HCT116 (cell line): Measurements from ENCODE around the gene PCCA. TPM values are rescaled to one million over a fixed set of nuclear protein-coding genes. Genes with fewer than 3 reads are reported as not detected.

Source experiments
- ATAC-seq: fragments of 200-7000 bp; cut with Tn5 transposase; 2 replicates; pipeline ENCODE4 v1.9.1; 2020; ENCODE audit warnings: mild to moderate bottlenecking, moderate library complexity
- BruUV-seq: library from RNA; stranded (reverse); fragments of 400-500 nt; replicated peaks from 2 replicates; lab custom pipeline; 2021; lab: Mats Ljungman, UMichigan
- CTCF ChIA-PET: fragments of 300-600 bp; sonication (Branson Sonifier 250); formaldehyde crosslinking; loops from one replicate; lab custom pipeline; 2021; ENCODE audit warnings: antibody characterized with exemption; lab: Charles Lee
- POLR2A ChIA-PET: fragments of 300-600, 350-600 bp; sonication (Branson Sonifier 250); formaldehyde crosslinking; loops from one replicate; lab custom pipeline; 2021; ENCODE audit warnings: antibody characterized with exemption; lab: Charles Lee
- RAD21 ChIA-PET, 2 experiments: fragments of 300-600 bp; sonication (Branson Sonifier 250); formaldehyde crosslinking; loops; one replicate each; lab custom pipeline; 2023; ENCODE audit warnings: low total read pairs in 2 of 2; ENCODE audit not compliant: uncharacterized antibody in 2 of 2, unreplicated experiment in 2 of 2, low non-redundant PET in 1 of 2; lab: Charles Lee
- DNase-seq: peaks from one replicate; pipeline ENCODE4 v3.0.0-alpha.2; 2010; ENCODE audit warnings: low read depth, low spot score
- H2AFZ ChIP-seq: fragments of 200-600 bp; shearing (Covaris generic), sonication (generic); 2 replicates; pipeline ENCODE4 v1.6.1; 2017; ENCODE audit warnings: low read depth, mixed run types, mixed read lengths, antibody characterized with exemption, low read length; ENCODE audit not compliant: poor library complexity, severe bottlenecking
- H3K27ac ChIP-seq: 2 replicates; pipeline ENCODE4 v1.5.1; 2012; ENCODE audit warnings: low read depth, low read length
- H3K27me3 ChIP-seq: fragments of 200-600 bp; sonication (generic); 2 replicates; pipeline ENCODE4 v1.6.1; 2016; ENCODE audit warnings: mixed run types, low read length, mixed read lengths; ENCODE audit not compliant: insufficient read depth
- H3K36me3 ChIP-seq, 2 experiments: fragments of 200-500 bp in 1 of 2; fragments of 200-600 bp in 1 of 2; sonication (Bioruptor generic) in 1 of 2; sonication (generic) in 1 of 2; 2 replicates each; pipeline versions ENCODE4 v1.5.1 to v1.6.1; 2014 to 2016; ENCODE audit warnings: low read length in 2 of 2, inconsistent platforms in 1 of 2, mixed read lengths in 1 of 2, mixed run types in 1 of 2; ENCODE audit not compliant: insufficient read depth in 2 of 2, control insufficient read depth in 1 of 2
- H3K4me1 ChIP-seq, 2 experiments: fragments of 200-600 bp in 1 of 2; sonication (generic) in 1 of 2; 2 replicates each; pipeline versions ENCODE4 v1.5.1 to v1.6.1; 2012 to 2017; ENCODE audit warnings: low read length in 2 of 2, inconsistent platforms in 1 of 2, mild to moderate bottlenecking in 1 of 2, mixed read lengths in 1 of 2, mixed run types in 1 of 2, moderate library complexity in 1 of 2; ENCODE audit not compliant: insufficient read depth in 2 of 2, control insufficient read depth in 1 of 2
- H3K4me2 ChIP-seq: fragments of 200-600 bp; sonication (generic); 2 replicates; pipeline ENCODE4 v1.6.1; 2017; ENCODE audit warnings: mixed run types, low read length, mixed read lengths
- H3K4me3 ChIP-seq, 2 experiments: fragments of 200-600 bp in 1 of 2; sonication (generic) in 1 of 2; replicated peaks in 1 of 2; 2 replicates each; pipeline ENCODE4 v1.5.1; 2011 to 2016; ENCODE audit warnings: low read length in 2 of 2, control low read depth in 1 of 2, low read depth in 1 of 2, mild to moderate bottlenecking in 1 of 2, mixed read lengths in 1 of 2, mixed run types in 1 of 2
- H3K79me2 ChIP-seq: fragments of 200-600 bp; sonication (generic); 2 replicates; pipeline ENCODE4 v1.6.1; 2017; ENCODE audit warnings: mild to moderate bottlenecking, mixed run types, low read length, moderate library complexity, mixed read lengths; ENCODE audit not compliant: insufficient read depth
- H3K9ac ChIP-seq: fragments of 200-600 bp; sonication (generic); 2 replicates; pipeline ENCODE4 v1.6.1; 2016; ENCODE audit warnings: low read length, mixed read lengths
- H3K9me2 ChIP-seq: fragments of 200-600 bp; sonication (generic), shearing (Covaris generic); 2 replicates; pipeline ENCODE4 v1.6.1; 2017; ENCODE audit warnings: mixed run types, mild to moderate bottlenecking, moderate library complexity; ENCODE audit not compliant: insufficient read depth
- H3K9me3 ChIP-seq, 2 experiments: fragments of 200-500 bp in 1 of 2; fragments of 200-600 bp in 1 of 2; sonication (Bioruptor generic) in 1 of 2; sonication (generic) in 1 of 2; 2 replicates each; pipeline ENCODE4 v1.6.1; 2014 to 2017; ENCODE audit warnings: low read length in 2 of 2, mixed read lengths in 2 of 2, inconsistent platforms in 1 of 2, low read depth in 1 of 2, mild to moderate bottlenecking in 1 of 2, mixed run types in 1 of 2, moderate library complexity in 1 of 2; ENCODE audit not compliant: control insufficient read depth in 1 of 2, insufficient read depth in 1 of 2
- H4K20me1 ChIP-seq: fragments of 200-600 bp; sonication (generic), shearing (Covaris generic); 2 replicates; pipeline ENCODE4 v1.6.1; 2017; ENCODE audit warnings: mixed run types, mild to moderate bottlenecking, moderate library complexity; ENCODE audit not compliant: insufficient read depth
- CBX3 ChIP-seq: IDR thresholded peaks from 2 replicates; pipeline ENCODE4 v1.6.1; 2012; ENCODE audit warnings: low read depth
- CEBPB ChIP-seq: IDR thresholded peaks from 2 replicates; pipeline ENCODE4 v1.6.1; 2012; ENCODE audit warnings: low read depth
- EGR1 ChIP-seq: IDR thresholded peaks from 2 replicates; pipeline ENCODE4 v1.6.1; 2012; ENCODE audit warnings: low read depth
- EZH2 ChIP-seq: fragments of 200-600 bp; sonication (generic); IDR thresholded peaks from 2 replicates; pipeline ENCODE4 v1.6.1; 2017; ENCODE audit warnings: antibody characterized with exemption, mixed run types
- EZH2phosphoT487 ChIP-seq: fragments of 200-600 bp; IDR thresholded peaks from 2 replicates; pipeline ENCODE4 v1.6.1; 2018; ENCODE audit warnings: antibody characterized with exemption, borderline replicate concordance
- FOSL1 ChIP-seq: IDR thresholded peaks from 2 replicates; pipeline ENCODE4 v1.6.1; 2012; ENCODE audit warnings: low read depth
- MAX ChIP-seq: IDR thresholded peaks from 2 replicates; pipeline ENCODE4 v1.6.1; 2012
- POLR2A ChIP-seq: IDR thresholded peaks from 2 replicates; pipeline ENCODE4 v1.7.0; 2011; ENCODE audit warnings: borderline replicate concordance; ENCODE audit not compliant: insufficient read depth, insufficient read length; ENCODE audit errors: extremely low read depth
- POLR2AphosphoS5 ChIP-seq: IDR thresholded peaks from 2 replicates; pipeline ENCODE4 v1.6.1; 2011; ENCODE audit warnings: mild to moderate bottlenecking, low read depth, low read length, moderate library complexity
- SP1 ChIP-seq: IDR thresholded peaks from 2 replicates; pipeline ENCODE4 v1.6.1; 2012; ENCODE audit warnings: low read depth
- SRF ChIP-seq: IDR thresholded peaks from 2 replicates; pipeline ENCODE4 v1.6.1; 2012; ENCODE audit warnings: low read depth
- TCF7L2 ChIP-seq: IDR thresholded peaks from 2 replicates; pipeline ENCODE4 v1.7.0; 2011; ENCODE audit warnings: borderline replicate concordance, inconsistent platforms; ENCODE audit not compliant: insufficient read depth, insufficient read length; ENCODE audit errors: extremely low read depth
- intact Hi-C: fragments of 100-400 bp; cut with micrococcal nuclease; formaldehyde crosslinking; loops from 2 replicates; pipeline ENCODE4 v1.10.0; 2022
- total RNA-seq: library from RNA; stranded (reverse); gene quantifications from one replicate; pipeline ENCODE4 v1.2.1, GENCODE V29; 2021; ENCODE audit not compliant: unreplicated experiment
- TF ChIP-seq, protein P1 (sequence below): IDR thresholded peaks from 2 replicates; pipeline ENCODE4 v1.6.1; 2012
- TF ChIP-seq, protein P2 (sequence below), 3 experiments: fragments of 200-600 bp in 1 of 3; sonication (generic) in 1 of 3; IDR thresholded peaks in 2 of 3; conservative IDR thresholded peaks in 1 of 3; 2 replicates each; pipeline ENCODE4 v1.5.1; 2012 to 2017; ENCODE audit warnings: low read depth in 2 of 3, low read length in 2 of 3, antibody characterized with exemption in 1 of 3, borderline replicate concordance in 1 of 3, control low read depth in 1 of 3, mild to moderate bottlenecking in 1 of 3, mixed read lengths in 1 of 3, mixed run types in 1 of 3, moderate library complexity in 1 of 3; ENCODE audit not compliant: insufficient read depth in 1 of 3
- TF ChIP-seq, protein P3 (sequence below): IDR thresholded peaks from 2 replicates; pipeline ENCODE4 v1.6.1; 2011; ENCODE audit warnings: mild to moderate bottlenecking, low read length, moderate library complexity; ENCODE audit not compliant: insufficient replicate concordance; ENCODE audit errors: extremely low read depth

Gene PCCA
- total RNA-seq, 1 experiment from 2014 or later: 23.0 TPM

- TF ChIP-seq SRF (no peak), EZH2 (no peak), MAX (no peak), POLR2AphosphoS5 (no peak), CEBPB (no peak), EZH2phosphoT487 (no peak), POLR2A (no peak)
- TF ChIP-seq, protein P1, sequence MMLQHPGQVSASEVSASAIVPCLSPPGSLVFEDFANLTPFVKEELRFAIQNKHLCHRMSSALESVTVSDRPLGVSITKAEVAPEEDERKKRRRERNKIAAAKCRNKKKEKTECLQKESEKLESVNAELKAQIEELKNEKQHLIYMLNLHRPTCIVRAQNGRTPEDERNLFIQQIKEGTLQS: no peak
- TF ChIP-seq, protein P2, sequence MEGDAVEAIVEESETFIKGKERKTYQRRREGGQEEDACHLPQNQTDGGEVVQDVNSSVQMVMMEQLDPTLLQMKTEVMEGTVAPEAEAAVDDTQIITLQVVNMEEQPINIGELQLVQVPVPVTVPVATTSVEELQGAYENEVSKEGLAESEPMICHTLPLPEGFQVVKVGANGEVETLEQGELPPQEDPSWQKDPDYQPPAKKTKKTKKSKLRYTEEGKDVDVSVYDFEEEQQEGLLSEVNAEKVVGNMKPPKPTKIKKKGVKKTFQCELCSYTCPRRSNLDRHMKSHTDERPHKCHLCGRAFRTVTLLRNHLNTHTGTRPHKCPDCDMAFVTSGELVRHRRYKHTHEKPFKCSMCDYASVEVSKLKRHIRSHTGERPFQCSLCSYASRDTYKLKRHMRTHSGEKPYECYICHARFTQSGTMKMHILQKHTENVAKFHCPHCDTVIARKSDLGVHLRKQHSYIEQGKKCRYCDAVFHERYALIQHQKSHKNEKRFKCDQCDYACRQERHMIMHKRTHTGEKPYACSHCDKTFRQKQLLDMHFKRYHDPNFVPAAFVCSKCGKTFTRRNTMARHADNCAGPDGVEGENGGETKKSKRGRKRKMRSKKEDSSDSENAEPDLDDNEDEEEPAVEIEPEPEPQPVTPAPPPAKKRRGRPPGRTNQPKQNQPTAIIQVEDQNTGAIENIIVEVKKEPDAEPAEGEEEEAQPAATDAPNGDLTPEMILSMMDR (IDR thresholded peaks at IDR 0.05 in 2 of 3, conservative IDR thresholded peaks at IDR 0.05 in 1 of 3; ENCODE audit: borderline replicate concordance in 1 of 3, insufficient read depth in 1 of 3, low read depth in 2 of 3, low read length in 2 of 3): no peak
These were observed 456.2 kb downstream of the PCCA start (continued) for GRCh38 chr13:100544866-100545683.

DNA sequence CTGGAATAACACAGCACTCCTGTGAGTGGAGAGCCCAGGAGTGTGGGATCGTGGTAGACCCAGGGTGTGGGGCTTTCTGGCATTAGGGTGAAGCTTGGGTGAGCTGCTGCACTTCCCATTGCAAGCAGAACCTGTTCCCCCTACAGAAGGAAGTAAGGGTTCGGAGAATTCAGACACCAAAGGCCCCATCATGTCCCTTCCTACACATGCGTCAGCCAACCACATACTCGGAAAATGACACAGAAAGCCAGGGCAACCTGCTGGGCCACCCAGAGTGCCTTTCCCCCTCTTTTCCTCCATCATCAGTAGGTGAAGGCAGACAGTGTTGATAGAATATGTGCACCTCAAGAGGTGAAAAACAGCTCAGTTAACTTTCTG lies 456.8 kb downstream of the PCCA start:
- H3K36me3 ChIP-seq: no peaks in the 10 kb centered on the region
- H3K4me2 ChIP-seq: no peak overlapping the region
- TF ChIP-seq, protein P1: no peak
- TF ChIP-seq EGR1 (no peak), FOSL1 (no peak), SRF (no peak), POLR2A (no peak), CEBPB (no peak), TCF7L2 (no peak), MAX (no peak), SP1 (no peak), CBX3 (no peak), EZH2phosphoT487 (no peak), POLR2AphosphoS5 (no peak)
- TF ChIP-seq, protein P3, sequence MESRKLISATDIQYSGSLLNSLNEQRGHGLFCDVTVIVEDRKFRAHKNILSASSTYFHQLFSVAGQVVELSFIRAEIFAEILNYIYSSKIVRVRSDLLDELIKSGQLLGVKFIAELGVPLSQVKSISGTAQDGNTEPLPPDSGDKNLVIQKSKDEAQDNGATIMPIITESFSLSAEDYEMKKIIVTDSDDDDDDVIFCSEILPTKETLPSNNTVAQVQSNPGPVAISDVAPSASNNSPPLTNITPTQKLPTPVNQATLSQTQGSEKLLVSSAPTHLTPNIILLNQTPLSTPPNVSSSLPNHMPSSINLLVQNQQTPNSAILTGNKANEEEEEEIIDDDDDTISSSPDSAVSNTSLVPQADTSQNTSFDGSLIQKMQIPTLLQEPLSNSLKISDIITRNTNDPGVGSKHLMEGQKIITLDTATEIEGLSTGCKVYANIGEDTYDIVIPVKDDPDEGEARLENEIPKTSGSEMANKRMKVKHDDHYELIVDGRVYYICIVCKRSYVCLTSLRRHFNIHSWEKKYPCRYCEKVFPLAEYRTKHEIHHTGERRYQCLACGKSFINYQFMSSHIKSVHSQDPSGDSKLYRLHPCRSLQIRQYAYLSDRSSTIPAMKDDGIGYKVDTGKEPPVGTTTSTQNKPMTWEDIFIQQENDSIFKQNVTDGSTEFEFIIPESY: no peak
- no peak for DNase-seq
- intact Hi-C loops: no loop called here
- no peaks in the 10 kb centered on the region for H3K79me2 ChIP-seq
- no peak overlapping the region for H3K4me3 ChIP-seq
- H3K27me3 ChIP-seq: no peaks in the 10 kb centered on the region
- no peak for ATAC-seq
- no peaks in the 10 kb centered on the region for H3K9me2 ChIP-seq
- no peak overlapping the region for H2AFZ ChIP-seq
- no peaks in the 10 kb centered on the region for H3K9me3 ChIP-seq
- no peaks in the 10 kb centered on the region for H3K4me1 ChIP-seq
- no peak overlapping the region for H3K27ac ChIP-seq
- RAD21 ChIA-PET: no interaction called here
- H3K9ac ChIP-seq: no peak overlapping the region
- BruUV-seq: no TSS peak
- CTCF ChIA-PET: interaction anchor here (0.8 kb wide), 1 partner anchor 27 kb away, joined by 3 read pairs; no protein-coding TSS in a partner anchor
- POLR2A ChIA-PET: no interaction called here
- H4K20me1 ChIP-seq: no peaks in the 10 kb centered on the region
